GM18507 (cell line): ENCODE measurements around the gene MYO7A.
A peak's percentile ranks its signal among the peaks of the same experiment; 100 is the strongest.

Experiments
- DNase-seq: peaks from one replicate; pipeline ENCODE4 v3.0.0; 2011; ENCODE audit warnings: low read depth; ENCODE audit not compliant: insufficient read length; ENCODE audit errors: extremely low spot score
- FAIRE-seq: peaks from 2 replicates; lab custom pipeline; 2011; peaks lifted over from hg19 to GRCh38; lab: Jason Lieb, UNC

MYO7A gene

DNA sequence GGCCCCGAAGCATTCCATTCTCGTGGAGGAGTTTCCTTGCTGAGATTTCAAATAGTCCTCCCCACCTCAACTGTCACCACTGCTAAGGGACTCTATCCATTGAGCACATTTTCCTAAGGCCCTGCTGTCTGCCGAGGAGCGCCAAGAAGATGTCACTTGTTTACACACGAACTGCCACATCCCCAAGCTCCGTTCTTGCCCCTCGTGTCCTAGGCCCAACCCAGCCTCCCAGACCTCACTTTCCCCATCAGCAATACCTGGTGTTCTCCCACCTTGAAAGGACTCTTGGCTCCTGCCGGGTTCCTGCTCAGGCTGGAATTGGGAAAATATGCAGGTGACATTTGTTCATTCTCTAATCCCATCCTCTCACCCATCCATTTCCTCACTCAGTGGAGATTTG lies 4.0 kb upstream of the MYO7A start:
- no peak for FAIRE-seq
- DNase-seq, result no peak

DNA sequence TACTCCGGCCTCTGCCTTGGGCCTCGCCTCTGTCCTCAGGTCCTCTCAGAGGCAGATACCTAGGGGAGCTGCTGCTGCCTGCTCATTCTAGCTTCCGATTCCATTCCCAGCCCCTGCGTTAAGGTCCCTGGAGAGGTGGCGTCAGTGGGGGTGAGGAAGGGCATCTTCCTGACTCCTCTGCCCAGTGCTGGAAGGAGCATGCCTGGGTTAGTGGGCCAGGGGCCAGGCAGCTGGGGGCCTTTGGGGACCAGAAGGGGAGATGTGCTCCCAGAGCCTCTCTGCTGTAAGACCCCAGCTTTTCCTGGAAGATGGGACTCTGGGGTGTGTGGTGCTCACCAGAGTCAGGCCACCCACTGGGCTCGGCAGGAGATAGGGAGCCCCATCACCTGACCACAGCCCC lies 3.6 kb upstream of the MYO7A start:
- FAIRE-seq, result no peak

DNA sequence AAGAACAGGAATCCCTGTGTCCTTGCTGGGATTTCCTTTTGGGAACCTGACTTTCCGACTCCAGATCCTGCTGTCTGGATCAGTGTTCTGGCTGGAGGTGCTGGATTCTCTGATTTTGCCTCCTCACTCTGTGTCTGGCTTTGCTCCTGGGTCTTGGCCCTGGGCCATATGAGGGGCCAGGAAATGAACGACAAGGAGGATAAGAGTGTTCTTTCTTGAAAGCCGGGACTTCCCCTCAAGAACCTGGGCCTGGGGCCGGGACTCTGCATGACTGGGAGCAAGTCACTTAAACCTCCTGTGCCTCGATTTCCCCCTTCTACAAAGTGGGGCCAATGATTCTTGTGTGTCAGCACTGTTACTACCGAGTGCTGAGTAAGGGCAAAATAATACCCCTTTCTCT lies 2.9 kb upstream of the MYO7A start:
- no peak for FAIRE-seq
- no peak for DNase-seq

More for the DNA sequence above, 3.6 kb upstream of the MYO7A start:
- DNase-seq, result no peak

DNA sequence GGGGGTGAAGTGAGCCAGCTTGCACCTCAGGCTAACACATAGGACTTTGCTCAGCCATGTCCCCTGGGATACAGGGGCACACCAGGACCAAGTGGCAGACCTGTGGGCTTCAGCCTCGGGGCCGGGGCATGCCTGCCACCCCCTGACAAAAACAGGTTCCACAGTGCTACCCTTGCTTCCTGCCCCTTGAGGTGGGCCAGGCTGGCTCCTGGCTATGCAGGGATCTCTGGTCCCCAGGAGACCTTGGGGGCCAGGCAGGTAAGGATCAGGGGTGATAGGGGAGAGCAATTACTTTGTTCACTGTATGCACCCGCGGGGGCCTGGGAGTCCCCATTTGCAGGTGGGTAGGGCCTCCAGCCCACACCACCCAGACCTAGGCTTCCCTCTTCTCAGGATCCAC lies 2.4 kb upstream of the MYO7A start:
- no peak for DNase-seq
- no peak for FAIRE-seq

DNA sequence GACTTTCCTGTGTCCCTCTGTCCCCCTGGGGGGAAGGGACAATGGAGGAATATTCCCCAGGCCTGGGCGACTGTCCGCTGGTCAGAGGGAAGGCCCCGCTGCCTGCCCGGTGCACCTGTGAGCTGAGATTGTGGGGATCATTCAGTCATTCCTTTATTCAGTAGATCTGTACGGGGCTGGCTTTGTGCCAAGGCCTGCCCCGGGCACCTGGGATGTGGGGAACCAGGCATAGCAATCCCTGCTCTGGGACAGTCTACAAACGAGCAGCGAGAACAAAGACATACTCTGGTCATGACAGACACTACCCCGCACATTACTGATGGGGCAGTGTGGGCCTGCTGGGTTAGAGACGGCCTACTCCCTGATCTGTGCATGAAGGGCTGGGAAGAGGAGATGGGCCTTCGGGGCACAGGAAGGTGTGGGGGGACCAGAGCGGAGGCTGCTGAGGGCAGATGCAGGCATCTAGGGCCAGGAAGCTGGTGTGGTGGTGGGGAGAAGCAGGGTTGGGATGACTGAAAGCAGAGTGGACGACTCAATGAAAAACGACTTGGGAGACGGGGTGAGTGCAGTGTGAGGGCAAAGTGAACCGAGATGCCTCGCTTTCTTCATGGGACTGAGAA lies 1.8 kb upstream of the MYO7A start:
- FAIRE-seq (no peak), DNase-seq (no peak)

DNA sequence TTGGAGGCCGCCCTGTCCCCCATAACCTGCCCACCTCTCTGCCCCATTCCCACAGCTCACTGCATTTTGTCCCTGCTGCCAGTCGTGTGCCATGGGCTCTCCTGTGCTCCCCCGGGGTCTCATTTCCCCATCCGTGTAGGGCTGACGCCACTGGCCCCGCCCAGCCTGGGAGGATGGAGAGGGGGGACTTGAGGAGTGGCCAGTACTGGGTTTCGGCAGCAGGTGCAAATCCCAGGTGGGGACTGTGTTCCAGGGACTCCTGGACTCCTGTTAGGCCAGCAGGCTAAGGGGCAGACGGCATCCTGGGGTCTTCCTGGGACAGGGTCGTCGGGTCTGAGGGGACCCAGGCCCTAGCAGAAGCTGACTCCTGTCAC lies 1.2 kb upstream of the MYO7A start:
- FAIRE-seq, result no peak

DNA sequence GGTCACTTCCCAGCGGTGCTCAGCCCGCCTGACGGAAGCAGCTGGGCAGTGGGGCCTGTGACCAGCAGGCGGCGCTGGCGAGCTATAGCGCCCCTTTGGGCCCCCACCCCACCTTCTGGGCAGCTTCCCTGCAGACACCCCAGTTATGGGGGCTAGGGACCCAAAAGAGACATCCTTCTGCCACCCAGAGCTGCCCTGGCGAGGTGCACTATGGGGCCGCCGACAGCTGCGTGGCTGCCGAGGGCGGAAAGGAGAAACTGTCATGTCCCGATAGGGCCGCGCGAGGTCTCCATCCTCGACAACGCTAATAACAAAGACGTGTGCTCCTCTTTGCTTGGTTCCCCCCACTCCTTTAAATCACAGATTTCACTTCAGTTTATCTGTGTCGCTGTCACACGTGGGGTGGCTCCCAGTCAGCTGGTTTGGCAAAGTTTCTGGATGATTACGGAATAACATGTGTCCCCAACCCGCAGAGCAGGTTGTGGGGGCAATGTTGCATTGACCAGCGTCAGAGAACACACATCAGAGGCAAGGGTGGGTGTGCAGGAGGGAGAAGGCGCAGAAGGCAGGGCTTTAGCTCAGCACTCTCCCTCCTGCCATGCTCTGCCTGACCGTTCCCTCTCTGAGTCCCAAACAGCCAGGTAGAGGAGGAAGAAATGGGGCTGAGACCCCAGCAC lies 673 bp upstream of the MYO7A start:
- FAIRE-seq (no peak), DNase-seq (peak; percentile 45)

More for the DNA sequence above, 1.2 kb upstream of the MYO7A start:
- DNase-seq, result no peak

DNA sequence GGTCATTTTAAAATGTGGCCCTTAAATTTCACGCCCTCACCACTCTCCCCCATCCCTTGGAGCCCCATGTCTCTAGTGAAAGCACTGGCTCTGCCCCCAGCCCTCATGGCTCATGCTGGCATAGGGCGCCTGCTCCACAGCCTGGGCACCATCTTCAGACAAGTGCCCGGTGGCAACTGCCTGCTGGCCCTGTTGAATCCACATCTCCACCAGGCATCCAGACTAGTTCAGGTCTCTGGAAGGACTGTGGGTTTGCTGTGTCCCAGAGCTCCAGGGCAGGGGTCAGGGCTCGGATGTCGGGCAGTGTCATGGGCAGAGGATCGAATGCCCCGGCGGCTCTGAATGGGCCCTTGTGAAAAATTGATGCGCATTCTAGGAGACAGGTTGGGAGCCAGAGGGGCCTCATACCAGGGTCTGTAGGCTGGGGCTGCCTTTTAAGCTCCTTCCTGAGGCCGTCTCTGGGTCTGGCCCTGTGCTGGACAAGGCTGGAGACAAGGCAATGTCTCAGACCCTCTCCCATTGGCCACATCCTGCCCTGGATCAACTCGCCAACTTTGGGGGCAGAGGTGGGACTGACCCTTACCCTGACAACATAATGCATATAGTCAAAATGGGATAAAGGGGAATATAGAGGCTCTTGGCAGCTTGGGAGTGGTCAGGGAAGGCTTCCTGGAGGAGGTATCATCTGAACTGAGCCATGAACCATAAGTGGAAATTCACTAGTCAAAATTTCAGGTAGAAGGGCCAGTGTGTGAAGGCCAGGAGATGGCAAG lies 1.2 kb downstream of the MYO7A start:
- no peak for DNase-seq
- FAIRE-seq, result no peak

DNA sequence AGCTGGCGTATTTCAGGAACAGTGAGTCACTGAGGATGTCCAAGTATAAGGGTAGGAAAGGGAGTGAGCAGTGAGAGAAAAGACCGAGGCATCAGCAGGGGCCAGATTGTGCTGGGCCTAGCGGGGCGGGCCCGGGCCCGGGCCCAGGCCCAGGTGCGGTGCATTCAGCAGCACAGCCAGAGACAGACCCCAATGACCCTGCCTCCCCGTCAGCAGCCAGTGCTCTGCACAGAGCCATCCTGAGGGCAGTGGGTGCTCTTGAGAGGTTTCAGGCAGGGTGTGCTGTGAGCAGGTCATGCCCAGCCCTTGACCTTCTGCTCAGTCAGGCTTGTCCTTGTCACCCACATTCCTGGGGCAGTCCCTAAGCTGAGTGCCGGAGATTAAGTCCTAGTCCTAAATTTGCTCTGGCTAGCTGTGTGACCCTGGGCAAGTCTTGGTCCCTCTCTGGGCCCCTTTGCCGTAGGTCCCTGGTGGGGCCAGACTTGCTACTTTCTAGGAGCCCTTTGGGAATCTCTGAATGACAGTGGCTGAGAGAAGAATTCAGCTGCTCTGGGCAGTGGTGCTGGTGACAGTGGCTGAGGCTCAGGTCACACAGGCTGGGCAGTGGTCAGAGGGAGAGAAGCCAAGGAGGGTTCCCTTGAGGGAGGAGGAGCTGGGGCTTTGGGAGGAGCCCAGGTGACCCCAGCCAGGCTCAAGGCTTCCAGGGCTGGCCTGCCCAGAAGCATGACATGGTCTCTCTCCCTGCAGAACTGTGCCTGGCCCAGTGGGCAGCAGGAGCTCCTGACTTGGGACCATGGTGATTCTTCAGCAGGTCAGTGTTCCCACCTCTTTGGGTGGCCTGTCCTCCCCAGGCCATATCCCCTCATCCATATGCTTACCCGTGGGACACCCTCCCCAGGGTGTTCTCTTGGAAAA lies 2.1 kb downstream of the MYO7A start:
- DNase-seq (no peak), FAIRE-seq (no peak)

DNA sequence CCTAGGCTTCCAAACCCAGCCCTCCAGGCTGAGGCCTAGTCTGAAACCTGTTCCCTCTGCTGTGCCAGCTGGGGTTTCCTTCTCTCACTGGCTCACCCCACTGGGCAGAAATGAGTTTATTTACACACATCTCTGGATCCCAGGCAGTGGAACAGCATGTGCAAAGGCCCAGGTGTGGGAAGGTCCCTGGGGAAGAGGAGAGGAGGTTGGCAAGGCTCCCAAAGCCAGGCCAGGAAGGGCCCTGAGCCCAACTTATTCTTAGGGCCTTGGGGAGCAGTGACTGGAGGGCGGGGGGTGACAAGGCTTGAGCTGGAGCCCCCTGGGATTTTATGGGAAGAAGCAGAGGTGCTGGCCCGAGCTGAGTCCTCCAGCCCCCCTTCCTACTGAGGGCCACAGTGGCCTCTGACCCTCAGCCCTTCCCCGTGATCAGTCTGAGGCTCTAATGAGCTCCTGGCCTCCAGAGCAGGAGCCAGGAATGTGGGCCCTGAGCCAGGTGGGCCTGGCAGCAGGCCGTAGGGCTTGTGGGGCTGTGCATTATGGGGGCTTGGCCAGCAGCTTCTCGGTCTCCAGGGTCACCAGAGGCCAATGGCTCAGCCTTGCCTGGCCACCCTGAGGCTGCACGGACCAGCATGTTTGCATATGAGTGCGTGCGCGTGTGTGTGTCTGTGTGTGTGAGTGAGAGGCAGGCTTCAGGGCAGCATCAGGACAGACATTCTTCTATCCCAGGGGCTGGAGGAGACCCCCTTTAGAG lies 2.9 kb downstream of the MYO7A start:
- DNase-seq (no peak), FAIRE-seq (no peak)

DNA sequence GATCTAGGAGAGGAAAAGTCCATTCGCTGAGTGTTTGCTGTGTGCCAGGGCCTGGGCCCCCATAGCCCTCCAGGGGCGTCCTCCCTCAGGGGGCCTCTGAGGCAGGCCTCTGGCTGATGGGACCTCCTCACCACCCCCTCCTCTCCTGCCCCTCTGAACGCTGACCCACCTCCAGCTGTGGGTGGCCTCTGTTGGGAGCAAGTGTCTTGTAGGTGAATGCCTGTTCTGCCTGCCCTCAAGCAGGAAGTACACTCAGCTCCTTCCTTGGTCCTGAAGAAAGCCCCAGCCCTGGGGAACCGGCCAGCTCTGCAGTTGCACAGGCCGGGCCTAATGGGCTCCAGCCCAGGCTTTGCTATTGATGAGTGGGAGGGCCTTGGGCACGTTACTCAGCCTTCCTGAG lies 3.5 kb downstream of the MYO7A start:
- DNase-seq (no peak), FAIRE-seq (no peak)

DNA sequence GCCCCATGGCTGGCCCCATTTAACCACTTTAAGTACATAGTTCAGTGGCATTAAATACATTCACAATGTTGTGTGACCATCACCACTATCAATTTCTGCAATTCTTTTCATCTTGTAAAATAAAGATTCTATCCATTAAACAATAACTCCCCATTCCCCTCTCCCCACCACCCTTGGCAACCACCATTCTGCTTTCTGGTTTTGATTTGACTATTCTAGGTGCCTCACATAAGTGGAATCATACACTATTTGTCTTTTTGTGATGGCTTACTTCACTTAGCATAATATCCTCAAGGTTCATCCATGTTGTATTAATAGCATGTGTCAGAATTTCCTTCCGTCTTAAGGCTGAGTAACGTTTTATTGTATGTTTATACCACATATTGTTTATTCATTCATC lies 7.0 kb downstream of the MYO7A start:
- DNase-seq (no peak), FAIRE-seq (no peak)

DNA sequence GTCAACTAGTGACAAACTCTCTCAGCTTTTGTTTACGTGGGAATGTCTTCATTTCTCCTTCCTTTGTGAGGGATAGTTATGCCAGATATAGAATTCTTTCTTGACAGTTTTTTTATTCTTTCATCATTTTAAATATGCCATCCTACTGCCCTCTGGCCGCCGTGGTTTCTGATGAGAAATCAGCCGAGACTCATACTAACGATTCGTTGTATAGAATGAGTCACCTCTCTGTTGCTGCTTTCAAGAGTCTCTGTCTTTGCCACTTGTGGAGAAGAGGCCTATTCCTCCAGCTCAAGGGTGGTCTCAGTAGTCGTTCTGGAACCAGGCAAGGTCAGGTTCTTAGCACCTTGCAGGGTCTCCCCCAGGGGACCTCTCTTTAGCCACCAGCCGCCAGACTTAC lies 8.0 kb downstream of the MYO7A start:
- FAIRE-seq (no peak), DNase-seq (no peak)

DNA sequence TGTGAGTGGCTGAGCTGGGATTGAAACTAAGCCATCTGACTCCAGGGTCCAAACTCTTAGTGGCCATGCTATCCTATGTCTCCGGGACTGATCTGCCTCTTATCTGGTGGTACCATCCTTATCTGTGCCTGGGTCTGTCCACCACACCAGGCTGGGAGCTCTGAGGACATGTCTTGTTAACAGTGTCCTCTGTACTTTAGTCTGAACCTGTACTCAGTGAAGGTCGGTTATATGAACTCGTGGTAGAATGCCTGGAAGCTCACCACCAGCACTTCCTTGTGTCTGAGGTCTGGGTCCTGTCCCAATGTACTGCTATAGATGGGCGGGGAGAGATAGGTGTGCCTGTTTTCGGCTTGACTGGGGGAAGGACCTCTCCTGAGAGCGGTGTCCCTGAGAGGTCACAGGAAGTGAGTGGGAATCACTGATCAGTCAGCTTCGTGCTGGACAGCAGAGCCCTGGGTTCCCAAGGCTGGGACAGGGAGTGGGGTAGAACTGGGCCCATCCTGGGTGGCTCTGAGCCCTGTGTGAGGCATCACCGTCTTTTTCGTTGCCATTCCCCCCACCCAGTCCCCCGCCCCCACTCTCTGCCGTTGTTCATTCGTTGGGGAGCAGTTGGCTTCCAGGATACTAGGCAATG lies 8.9 kb downstream of the MYO7A start:
- no peak for FAIRE-seq
- DNase-seq, result no peak

DNA sequence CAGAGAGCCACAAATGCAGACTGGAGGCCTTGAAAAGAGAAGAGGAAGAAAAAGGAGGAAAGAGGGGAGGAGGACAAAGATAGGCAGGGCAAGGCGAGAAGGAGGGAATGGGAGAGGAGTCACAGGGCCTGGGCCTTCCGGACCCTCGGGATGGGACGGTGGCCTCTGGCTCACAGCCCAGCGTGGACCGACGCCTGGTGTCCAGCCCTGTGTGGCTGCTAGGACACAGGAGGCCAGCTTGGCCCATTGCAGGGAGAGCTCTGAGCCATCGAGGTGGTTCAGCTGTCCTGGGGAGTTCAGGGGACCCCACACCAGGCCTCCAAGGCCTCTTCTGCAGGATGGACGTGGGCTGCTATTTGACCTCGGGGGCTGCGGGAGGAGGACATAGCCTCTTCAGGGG lies 9.4 kb downstream of the MYO7A start:
- FAIRE-seq (no peak), DNase-seq (no peak)

DNA sequence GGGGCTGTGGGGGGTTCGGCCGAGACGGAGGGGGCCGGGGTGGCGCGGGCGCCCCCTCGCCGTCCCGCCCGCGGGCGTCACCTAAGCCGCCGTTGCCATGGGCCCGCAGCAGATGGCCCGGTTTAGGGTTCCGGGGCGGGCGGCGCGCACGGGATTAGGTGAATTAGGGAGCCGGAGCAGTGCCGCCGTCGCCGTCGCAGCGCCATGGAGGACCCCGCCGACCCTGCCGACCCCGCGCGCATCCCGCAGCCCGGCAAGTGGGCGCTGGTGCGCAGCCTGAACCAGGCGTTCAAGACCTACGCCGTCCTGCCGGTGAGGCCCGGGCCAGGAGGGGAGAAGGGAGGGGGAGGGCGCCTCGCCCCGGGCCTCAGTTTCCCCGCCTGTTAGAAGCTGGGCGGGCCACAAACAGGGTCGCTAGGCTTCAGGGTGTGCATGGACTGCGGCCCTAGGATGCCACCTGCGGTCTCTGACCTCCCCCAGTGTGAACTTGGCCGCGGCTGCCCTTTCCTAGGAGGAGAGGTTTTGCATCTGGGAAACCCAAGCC lies 10.1 kb downstream of the MYO7A start:
- no peak for DNase-seq
- no peak for FAIRE-seq

DNA sequence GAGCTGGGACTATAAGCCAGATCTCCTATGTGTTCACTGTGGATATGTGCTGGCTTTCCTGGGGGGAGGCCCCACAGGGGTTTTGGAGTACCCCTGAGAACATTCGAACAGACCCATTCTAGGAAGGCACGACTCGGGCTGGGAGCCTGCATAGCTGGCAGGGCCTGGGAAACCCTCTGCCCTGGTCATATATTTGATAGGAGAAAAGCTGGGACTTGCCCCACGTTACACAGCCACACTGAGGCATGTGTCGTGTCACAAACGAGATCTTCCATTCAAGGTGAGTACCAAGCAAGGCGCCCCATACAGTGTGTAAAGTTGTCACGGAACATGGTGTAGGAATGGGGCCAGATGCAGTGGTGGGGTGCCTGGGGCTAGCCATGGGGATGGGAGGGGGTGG lies 11.2 kb downstream of the MYO7A start:
- DNase-seq (no peak), FAIRE-seq (no peak)

DNA sequence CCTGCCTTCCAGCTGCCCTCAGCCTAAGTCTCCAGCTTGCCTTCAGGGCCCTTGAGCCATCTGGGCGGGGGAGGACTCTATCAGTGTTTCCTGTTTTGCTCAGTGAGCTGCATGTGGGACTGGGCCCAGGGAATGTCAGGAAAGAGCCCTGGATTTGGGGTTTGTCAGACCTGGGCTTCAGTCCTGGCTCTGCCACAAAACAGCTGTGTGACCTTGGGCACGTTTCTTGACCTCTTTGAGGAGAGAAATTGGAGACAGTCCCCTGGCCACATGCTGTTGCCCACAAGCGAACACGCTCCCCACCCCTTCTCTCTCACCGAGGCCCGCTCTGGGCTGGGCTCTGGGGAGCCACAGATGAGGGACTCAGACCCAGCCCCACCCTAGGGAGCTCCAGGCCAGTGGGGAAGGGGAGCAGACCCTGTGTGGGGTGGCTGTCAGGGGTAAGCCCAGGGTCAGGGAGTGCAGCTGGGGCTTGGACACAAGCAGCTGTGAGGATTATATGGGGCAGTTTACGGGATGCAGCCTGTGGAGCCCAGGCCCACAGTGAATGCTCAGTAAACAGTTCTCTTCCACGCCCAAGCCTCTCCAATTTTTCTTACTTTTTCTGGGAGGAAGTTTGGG lies 12.3 kb downstream of the MYO7A start:
- DNase-seq, result no peak
- FAIRE-seq, result no peak
